Spleen (tissue), 11 donors: Measurements from ENCODE around the gene GPHN. TPM values are rescaled to one million over a fixed set of nuclear protein-coding genes. Genes with fewer than 3 reads are reported as not detected.

Experiments used
- DNase-seq: peaks from one replicate; pipeline ENCODE4 v3.0.0-alpha.2; 2020
- H3K27ac ChIP-seq, 8 donors: fragments of 200-600 bp; sonication (generic) in 7 of 8; 1 replicate in 4 of 8; 2 replicates in 4 of 8; pipeline versions ENCODE4 v1.5.0 to v1.8.0; 2016 to 2021; ENCODE audit warnings: inconsistent platforms in 4 of 8, mild to moderate bottlenecking in 4 of 8, moderate library complexity in 1 of 8
- H3K27me3 ChIP-seq, 7 donors: fragments of 200-600 bp; sonication (generic) in 6 of 7; replicated peaks in 1 of 7; 1 replicate in 4 of 7; 2 replicates in 3 of 7; pipeline versions ENCODE4 v1.5.0 to v1.8.0; 2016 to 2021; ENCODE audit warnings: inconsistent platforms in 3 of 7, mild to moderate bottlenecking in 1 of 7
- H3K36me3 ChIP-seq, 6 donors: fragments of 200-600 bp; sonication (generic) in 5 of 6; 1 replicate in 4 of 6; 2 replicates in 2 of 6; pipeline versions ENCODE4 v1.5.0 to v1.8.0; 2016 to 2021; ENCODE audit warnings: inconsistent platforms in 2 of 6
- H3K4me1 ChIP-seq, 6 donors: fragments of 200-600 bp; sonication (generic) in 5 of 6; 1 replicate in 3 of 6; 2 replicates in 3 of 6; pipeline versions ENCODE4 v1.5.0 to v1.8.0; 2016 to 2021; ENCODE audit warnings: inconsistent platforms in 3 of 6
- H3K4me3 ChIP-seq, 8 donors: fragments of 200-600 bp; sonication (generic) in 7 of 8; 1 replicate in 4 of 8; 2 replicates in 4 of 8; pipeline versions ENCODE4 v1.5.0 to v1.8.0; 2016 to 2021; ENCODE audit warnings: inconsistent platforms in 4 of 8, mild to moderate bottlenecking in 4 of 8, moderate library complexity in 2 of 8
- H3K9me3 ChIP-seq, 8 donors: fragments of 200-600 bp; sonication (generic) in 7 of 8; 1 replicate in 4 of 8; 2 replicates in 4 of 8; pipeline versions ENCODE4 v1.5.0 to v1.8.0; 2016 to 2021; ENCODE audit warnings: inconsistent platforms in 4 of 8
- POLR2A ChIP-seq, 3 donors: fragments of 450-650 bp; IDR thresholded peaks; one replicate each; pipeline ENCODE4 v1.5.1; 2017; ENCODE audit warnings: antibody characterized with exemption in 3 of 3, mild to moderate bottlenecking in 1 of 3
- POLR2AphosphoS5 ChIP-seq, 3 donors: sonication (generic); formaldehyde crosslinking; IDR thresholded peaks; one replicate each; pipeline ENCODE4 v1.5.1; 2017; ENCODE audit warnings: antibody characterized with exemption in 3 of 3
- WGBS, 5 donors: extraction: QIAGEN DNeasy Blood & Tissue Kit in 3 of 5; methylation state at CpG; one replicate each; pipeline versions ENCODE4 v1.1.5 to v1.1.7; 2013 to 2018; 5-methylcytosine and 5-hydroxymethylcytosine counted together
- intact Hi-C: fragments of 100-400 bp; cut with DNase I; formaldehyde crosslinking; loops from one replicate; pipeline ENCODE4 v1.15.0; 2023; ENCODE audit warnings: low total_unique reads
- polyA plus RNA-seq, 3 donors: library from polyadenylated mRNA; stranded (reverse); fragments of 200-250 nt; gene quantifications; one replicate each; pipeline ENCODE4 v1.2.1, GENCODE V29; 2013
- total RNA-seq, 7 donors: library from RNA; depleted of rRNA in 3 of 7; stranded (reverse); fragments of >200 nt in 3 of 7; fragmentation: NEBNext Ultra II Directional in 4 of 7; extraction: Animal tissue kit (Norgen Biotek cat#: 25700) in 4 of 7; gene quantifications; one replicate each; pipeline versions ENCODE4 v1.1.0 to v1.2.1, GENCODE V29; 2016 to 2021
- TF ChIP-seq, protein P1 (sequence below), 11 experiments: fragments of 200-600 bp in 7 of 11; fragments of 450-650 bp in 4 of 11; sonication (generic) in 4 of 11; IDR thresholded peaks in 8 of 11; conservative IDR thresholded peaks in 3 of 11; 1 replicate in 7 of 11; 2 replicates in 4 of 11; pipeline versions ENCODE4 v1.4.0 to v1.8.0; 2016 to 2021; ENCODE audit warnings: antibody characterized with exemption in 11 of 11, inconsistent platforms in 4 of 11, mild to moderate bottlenecking in 1 of 11
- donor health status: healthy with polysubstance abuse.
- donor health status: DM: no; HTN: no; CAD: no; lungs with moderate emphysema.
- donor health status: DM: no; HTN: no; CAD: no.
- donor health status: Bipolar disorder and iron deficiency.
- donor health status: healthy.
- donor health status: DM: no; HTN: no; CAD: no.
- donor health status: DM: yes; HTN: yes; CAD: no.

Gene GPHN
- total and polyA plus RNA-seq, 10 donors, result 9.0 to 26.9 (median 15.7) TPM

GRCh38 chr14:66959437-66960050 lies 451.6 kb downstream of the GPHN start:
- Histone ChIP-seq H3K27me3 (no peaks in the 10 kb centered on the region), H3K9me3 (peaks cover 2 to 60% (median 46%) of the 10 kb centered on the region in 8 donors), H3K4me1 (no peaks in the 10 kb centered on the region), H3K4me3 (no peak overlapping the region), H3K27ac (no peak overlapping the region), H3K36me3 (peaks cover 0 to 38% (median under 1%) of the 10 kb centered on the region in 6 donors)
- intact Hi-C loops, result no loop called here
- TF ChIP-seq POLR2A (IDR thresholded peaks at IDR 0.05) (no peak), POLR2AphosphoS5 (IDR thresholded peaks at IDR 0.05) (no peak)
- TF ChIP-seq, protein P1, sequence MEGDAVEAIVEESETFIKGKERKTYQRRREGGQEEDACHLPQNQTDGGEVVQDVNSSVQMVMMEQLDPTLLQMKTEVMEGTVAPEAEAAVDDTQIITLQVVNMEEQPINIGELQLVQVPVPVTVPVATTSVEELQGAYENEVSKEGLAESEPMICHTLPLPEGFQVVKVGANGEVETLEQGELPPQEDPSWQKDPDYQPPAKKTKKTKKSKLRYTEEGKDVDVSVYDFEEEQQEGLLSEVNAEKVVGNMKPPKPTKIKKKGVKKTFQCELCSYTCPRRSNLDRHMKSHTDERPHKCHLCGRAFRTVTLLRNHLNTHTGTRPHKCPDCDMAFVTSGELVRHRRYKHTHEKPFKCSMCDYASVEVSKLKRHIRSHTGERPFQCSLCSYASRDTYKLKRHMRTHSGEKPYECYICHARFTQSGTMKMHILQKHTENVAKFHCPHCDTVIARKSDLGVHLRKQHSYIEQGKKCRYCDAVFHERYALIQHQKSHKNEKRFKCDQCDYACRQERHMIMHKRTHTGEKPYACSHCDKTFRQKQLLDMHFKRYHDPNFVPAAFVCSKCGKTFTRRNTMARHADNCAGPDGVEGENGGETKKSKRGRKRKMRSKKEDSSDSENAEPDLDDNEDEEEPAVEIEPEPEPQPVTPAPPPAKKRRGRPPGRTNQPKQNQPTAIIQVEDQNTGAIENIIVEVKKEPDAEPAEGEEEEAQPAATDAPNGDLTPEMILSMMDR (IDR thresholded peaks at IDR 0.05 in 8 of 11, conservative IDR thresholded peaks at IDR 0.05 in 3 of 11), result no peak
- 76 to 95% (median 85%) methylated on average over 3 of the region's 3 CpGs for WGBS, 5 donors
- no peak for DNase-seq

DNA sequence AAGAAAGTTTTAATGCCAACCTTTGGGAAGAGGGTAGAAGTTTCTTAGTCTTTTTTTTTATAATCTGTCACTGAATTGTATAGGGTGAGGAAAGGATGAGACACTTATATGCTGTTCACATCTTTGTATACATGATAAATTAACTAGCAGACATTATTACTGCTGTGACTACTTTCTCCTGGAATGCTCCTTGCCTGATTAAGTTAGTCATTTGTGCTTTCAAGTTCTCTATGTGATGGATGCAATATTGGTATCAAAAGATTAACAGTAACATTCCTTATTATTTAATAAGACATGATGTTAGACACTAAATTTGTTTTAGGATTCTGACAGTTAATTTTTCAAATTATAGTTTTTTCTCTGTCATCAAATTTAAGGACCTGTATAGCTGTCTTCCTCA lies 457.9 kb downstream of the GPHN start:
- intact Hi-C loops, result no loop called here
- Histone ChIP-seq H3K4me3 (no peak overlapping the region), H3K4me1 (no peaks in the 10 kb centered on the region), H3K9me3 (peaks cover 0 to 8% (median 1%) of the 10 kb centered on the region in 8 donors), H3K36me3 (peaks cover 0 to 20% (median 6%) of the 10 kb centered on the region in 6 donors), H3K27me3 (no peaks in the 10 kb centered on the region), H3K27ac (no peak overlapping the region)
- DNase-seq, result no peak
- TF ChIP-seq, protein P1 (IDR thresholded peaks at IDR 0.05 in 8 of 11, conservative IDR thresholded peaks at IDR 0.05 in 3 of 11), result no peak
- no peak for TF ChIP-seq POLR2AphosphoS5 (IDR thresholded peaks at IDR 0.05)

- Histone ChIP-seq H3K36me3 (peaks cover 0 to 6% (median 0%) of the 10 kb centered on the region in 6 donors), H3K9me3 (no peaks in the 10 kb centered on the region), H3K4me3 (no peak overlapping the region), H3K27me3 (no peaks in the 10 kb centered on the region), H3K4me1 (no peaks in the 10 kb centered on the region), H3K27ac (no peak overlapping the region)
- no peak for DNase-seq
- intact Hi-C loops, result no loop called here
- 93 to 100% (median 100%) methylated on average over 1 of the region's 1 CpG for WGBS, 5 donors
- TF ChIP-seq, protein P1 (IDR thresholded peaks at IDR 0.05 in 8 of 11, conservative IDR thresholded peaks at IDR 0.05 in 3 of 11), result no peak
- no peak for TF ChIP-seq POLR2AphosphoS5 (IDR thresholded peaks at IDR 0.05)
- no peak for TF ChIP-seq POLR2A (IDR thresholded peaks at IDR 0.05)
Measured at GRCh38 chr14:66972469-66972868, 464.5 kb downstream of the GPHN start.

GRCh38 chr14:66974397-66975025 lies 466.6 kb downstream of the GPHN start:
- no peak for DNase-seq
- intact Hi-C loops, result no loop called here

More at GRCh38 chr14:66974397-66975025, 466.6 kb downstream of the GPHN start:
- TF ChIP-seq POLR2AphosphoS5 (IDR thresholded peaks at IDR 0.05), result no peak
- TF ChIP-seq POLR2A (IDR thresholded peaks at IDR 0.05), result no peak
- TF ChIP-seq, protein P1 (IDR thresholded peaks at IDR 0.05 in 8 of 11, conservative IDR thresholded peaks at IDR 0.05 in 3 of 11), result no peak
- Histone ChIP-seq H3K4me1 (no peaks in the 10 kb centered on the region), H3K27ac (no peak overlapping the region), H3K36me3 (peaks cover 0 to 6% (median 0%) of the 10 kb centered on the region in 6 donors), H3K9me3 (no peaks in the 10 kb centered on the region), H3K27me3 (no peaks in the 10 kb centered on the region), H3K4me3 (no peak overlapping the region)
